ENCODE results near the gene AAK1.

The AAK1 gene

GRCh38 chr2:69509750-69510140 lies 133.8 kb downstream of the AAK1 start:
- no peak for TF ChIP-seq CTCF (IDR thresholded peaks at IDR 0.05; ENCODE audit: control insufficient read depth, extremely low read depth, insufficient read depth)
- H3K4me3 ChIP-seq (ENCODE audit: low read depth, low read length): no peak overlapping the region
- no peak for DNase-seq (ENCODE audit: low read depth)

- TF ChIP-seq CTCF (IDR thresholded peaks at IDR 0.05; ENCODE audit: control insufficient read depth, extremely low read depth, insufficient read depth): no peak
- no peak overlapping the region for H3K4me3 ChIP-seq (ENCODE audit: low read depth, low read length)
- DNase-seq (ENCODE audit: low read depth): peak; percentile 58
Measured at GRCh38 chr2:69509011-69509749, 134.4 kb downstream of the AAK1 start.

GRCh38 chr2:69505710-69506109 lies 137.8 kb downstream of the AAK1 start:
- DNase-seq (ENCODE audit: low read depth): no peak
- TF ChIP-seq CTCF (IDR thresholded peaks at IDR 0.05; ENCODE audit: control insufficient read depth, extremely low read depth, insufficient read depth): no peak
- H3K4me3 ChIP-seq (ENCODE audit: low read depth, low read length): no peak overlapping the region

GRCh38 chr2:69501301-69501700 lies 142.2 kb downstream of the AAK1 start:
- TF ChIP-seq CTCF (IDR thresholded peaks at IDR 0.05; ENCODE audit: control insufficient read depth, extremely low read depth, insufficient read depth): no peak
- no peak overlapping the region for H3K4me3 ChIP-seq (ENCODE audit: low read depth, low read length)
- DNase-seq (ENCODE audit: low read depth): no peak

GRCh38 chr2:69499966-69500365 lies 143.6 kb downstream of the AAK1 start:
- DNase-seq (ENCODE audit: low read depth): no peak
- TF ChIP-seq CTCF (IDR thresholded peaks at IDR 0.05; ENCODE audit: control insufficient read depth, extremely low read depth, insufficient read depth): no peak
- H3K4me3 ChIP-seq (ENCODE audit: low read depth, low read length): no peak overlapping the region

- H3K4me3 ChIP-seq (ENCODE audit: low read depth, low read length): no peak overlapping the region
- no peak for TF ChIP-seq CTCF (IDR thresholded peaks at IDR 0.05; ENCODE audit: control insufficient read depth, extremely low read depth, insufficient read depth)
- no peak for DNase-seq (ENCODE audit: low read depth)
Measured at GRCh38 chr2:69499242-69499641, 144.3 kb downstream of the AAK1 start.

- no peak for TF ChIP-seq CTCF (IDR thresholded peaks at IDR 0.05; ENCODE audit: control insufficient read depth, extremely low read depth, insufficient read depth)
- no peak for DNase-seq (ENCODE audit: low read depth)
- no peak overlapping the region for H3K4me3 ChIP-seq (ENCODE audit: low read depth, low read length)
Measured at GRCh38 chr2:69495861-69496260, 147.7 kb downstream of the AAK1 start.
